Endothelial cell of umbilical vein (primary cell): Measurements from ENCODE around the gene METTL8. TPM values are rescaled to one million over a fixed set of nuclear protein-coding genes. Genes with fewer than 3 reads are reported as not detected.

ENCODE experiments used
- BruUV-seq: library from RNA; stranded (reverse); fragments of 400-500 nt; replicated peaks from 2 replicates; lab custom pipeline; 2021; lab: Mats Ljungman, UMichigan
- CTCF ChIA-PET: fragments of 300-600, 350-600 bp; sonication (Branson Sonifier 250); formaldehyde crosslinking; loops from one replicate; lab custom pipeline; 2021; ENCODE audit warnings: antibody characterized with exemption, inconsistent platforms; lab: Charles Lee
- POLR2A ChIA-PET: fragments of 300-600, 350-600 bp; sonication (Branson Sonifier 250); formaldehyde crosslinking; loops from one replicate; lab custom pipeline; 2021; ENCODE audit warnings: antibody characterized with exemption, inconsistent platforms; lab: Charles Lee
- DNase-seq: peaks from one replicate; pipeline ENCODE4 v3.0.0-alpha.2; 2011; ENCODE audit warnings: low read depth, low spot score
- FAIRE-seq: peaks from 2 replicates; lab custom pipeline; 2011; peaks lifted over from hg19 to GRCh38; lab: Jason Lieb, UNC
- H2AFZ ChIP-seq: 2 replicates; pipeline ENCODE4 v1.6.0; 2012; ENCODE audit warnings: low read depth, low read length, control low read depth, inconsistent platforms
- H3K27ac ChIP-seq: 2 replicates; pipeline ENCODE4 v1.5.1; 2011; ENCODE audit warnings: low read depth, mild to moderate bottlenecking, control low read depth, low read length, moderate library complexity; ENCODE audit not compliant: insufficient read depth
- H3K27me3 ChIP-seq, 2 experiments: 2 replicates each; pipeline versions ENCODE4 v1.6.0 to v1.6.1; 2011; ENCODE audit warnings: low read length in 2 of 2, mixed read lengths in 1 of 2; ENCODE audit not compliant: control insufficient read depth in 2 of 2, insufficient read depth in 2 of 2
- H3K36me3 ChIP-seq, 2 experiments: 2 replicates in 1 of 2; 3 replicates in 1 of 2; pipeline ENCODE4 v1.5.1; 2011; ENCODE audit warnings: low read length in 2 of 2, mild to moderate bottlenecking in 1 of 2, moderate library complexity in 1 of 2; ENCODE audit not compliant: control insufficient read depth in 2 of 2, insufficient read depth in 2 of 2; ENCODE audit errors: extremely low read depth in 1 of 2
- H3K4me1 ChIP-seq: 3 replicates; pipeline ENCODE4 v1.5.1; 2011; ENCODE audit warnings: mild to moderate bottlenecking, low read length; ENCODE audit not compliant: control insufficient read depth, insufficient read depth; ENCODE audit errors: extremely low read depth
- H3K4me2 ChIP-seq: 2 replicates; pipeline ENCODE4 v1.6.1; 2011; ENCODE audit warnings: low read length, control low read depth, mixed read lengths; ENCODE audit not compliant: insufficient read depth
- H3K4me3 ChIP-seq, 3 experiments: fragments of 200-600 bp in 1 of 3; sonication (generic), shearing (Covaris generic) in 1 of 3; replicated peaks in 1 of 3; 2 replicates each; pipeline ENCODE4 v1.5.1; 2011 to 2016; ENCODE audit warnings: control low read depth in 3 of 3, low read length in 3 of 3, mild to moderate bottlenecking in 2 of 3, inconsistent platforms in 1 of 3, low read depth in 1 of 3, moderate library complexity in 1 of 3; ENCODE audit not compliant: insufficient read depth in 1 of 3
- H3K79me2 ChIP-seq: 2 replicates; pipeline ENCODE4 v1.6.0; 2012; ENCODE audit warnings: low read length, inconsistent platforms; ENCODE audit not compliant: control insufficient read depth, insufficient read depth
- H3K9ac ChIP-seq: replicated peaks from 2 replicates; pipeline ENCODE3; 2011; ENCODE audit warnings: low read length, control low read depth; ENCODE audit not compliant: insufficient read depth; ENCODE audit errors: extremely low read depth
- H3K9me1 ChIP-seq: replicated peaks from 3 replicates; pipeline ENCODE4 v1.6.0; 2011; ENCODE audit warnings: mild to moderate bottlenecking, low read length; ENCODE audit not compliant: control insufficient read depth, insufficient read depth; ENCODE audit errors: extremely low read depth
- H3K9me3 ChIP-seq: replicated peaks from 2 replicates; pipeline ENCODE4 v1.5.1; 2012; ENCODE audit warnings: low read length, inconsistent platforms; ENCODE audit not compliant: control insufficient read depth, insufficient read depth
- H4K20me1 ChIP-seq: replicated peaks from 2 replicates; pipeline ENCODE3; 2011; ENCODE audit warnings: mild to moderate bottlenecking, low read length; ENCODE audit not compliant: control insufficient read depth, insufficient read depth; ENCODE audit errors: extremely low read depth
- CTCF ChIP-seq, 2 donors: IDR thresholded peaks; 1 replicate in 1 of 2; 2 replicates in 1 of 2; pipeline ENCODE4 v1.5.1; 2011; ENCODE audit warnings: low read length in 2 of 2, mild to moderate bottlenecking in 2 of 2, moderate library complexity in 2 of 2, control low read depth in 1 of 2, inconsistent platforms in 1 of 2, low read depth in 1 of 2; ENCODE audit not compliant: insufficient read depth in 1 of 2; ENCODE audit errors: extremely low read depth in 1 of 2
- EZH2 ChIP-seq: IDR thresholded peaks from 2 replicates; pipeline ENCODE4 v1.6.1; 2012; ENCODE audit warnings: borderline replicate concordance, low read depth, mild to moderate bottlenecking, moderate library complexity, low read length, inconsistent platforms; ENCODE audit not compliant: severe bottlenecking
- FOS ChIP-seq: IDR thresholded peaks from 2 replicates; pipeline ENCODE4 v1.6.1; 2011; ENCODE audit warnings: mild to moderate bottlenecking, low read length, moderate library complexity, borderline replicate concordance; ENCODE audit not compliant: insufficient read depth
- GATA2 ChIP-seq: IDR thresholded peaks from 2 replicates; pipeline ENCODE4 v1.7.0; 2011; ENCODE audit warnings: low read depth, mild to moderate bottlenecking, moderate library complexity, mixed read lengths, low read length; ENCODE audit not compliant: insufficient read length, insufficient read depth
- JUN ChIP-seq: IDR thresholded peaks from 2 replicates; pipeline ENCODE4 v1.6.1; 2011; ENCODE audit warnings: borderline replicate concordance, low read depth; ENCODE audit not compliant: insufficient read length, insufficient read depth
- MYC ChIP-seq: IDR thresholded peaks from one replicate; pipeline ENCODE4 v1.6.1; 2011; ENCODE audit warnings: mild to moderate bottlenecking, low read depth, low read length
- POLR2A ChIP-seq: IDR thresholded peaks from 2 replicates; pipeline ENCODE4 v1.6.1; 2012; ENCODE audit warnings: low read depth, mild to moderate bottlenecking, control low read depth, low read length
- POLR2AphosphoS5 ChIP-seq: IDR thresholded peaks from 2 replicates; pipeline ENCODE4 v1.6.1; 2012; ENCODE audit warnings: low read depth, mild to moderate bottlenecking, control low read depth, low read length, moderate library complexity; ENCODE audit not compliant: insufficient read depth
- dilution Hi-C: fragments of 300-500 bp; cut with MboI; formaldehyde crosslinking; loops from one replicate; pipeline ENCODE4 v1.15.0; 2019; ENCODE audit warnings: low sequenced_read_pairs; ENCODE audit not compliant: extremely low pct_ligation_motif_present
- intact Hi-C: fragments of 100-400 bp; cut with micrococcal nuclease; formaldehyde crosslinking; loops from one replicate; pipeline ENCODE4 v1.10.0; 2022
- polyA plus RNA-seq, 4 experiments: library from polyadenylated mRNA; depleted of rRNA in 3 of 4; stranded (reverse) in 3 of 4; unstranded in 1 of 4; fragments of >200 nt; gene quantifications; 2 replicates each; pipeline versions ENCODE4 v1.2.1 to v1.2.3, GENCODE V29; 2011 to 2012; ENCODE audit warnings: missing spikeins in 1 of 4
- total RNA-seq: library from RNA; stranded (reverse); gene quantifications from 2 replicates; pipeline ENCODE4 v1.2.3, GENCODE V29; 2021
- TF ChIP-seq, protein P1 (sequence below): IDR thresholded peaks from 2 replicates; pipeline ENCODE4 v1.6.1; 2011; ENCODE audit not compliant: insufficient read depth, insufficient read length

Gene METTL8
- total and polyA plus RNA-seq, 2 donors (not counting 3 experiments of a cell fraction or from before 2014, with no cell fraction given): 7.0 to 20.2 TPM

DNA sequence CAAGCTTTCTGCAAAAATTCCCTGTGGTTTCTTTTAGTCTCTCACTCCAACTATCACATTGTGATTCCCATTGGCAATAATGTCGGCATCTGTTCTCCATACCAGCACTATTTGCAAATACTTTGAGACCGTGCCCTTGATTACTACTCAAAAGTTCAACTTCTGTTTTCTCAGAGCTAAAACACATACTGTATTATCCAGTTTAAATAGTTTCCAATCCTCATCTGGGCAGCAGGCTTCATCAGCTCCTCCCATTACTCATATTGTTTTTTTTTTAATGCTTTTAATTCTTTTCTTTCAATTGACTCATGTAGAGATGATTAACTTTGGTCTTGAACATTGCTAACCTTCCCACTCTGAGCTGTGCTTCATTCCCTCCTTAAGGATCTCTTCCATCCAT lies 135.8 kb downstream of the METTL8 start:
- Histone ChIP-seq H3K9me1 (no peaks in the 10 kb centered on the region), H3K9ac (no peak overlapping the region), H3K4me1 (no peaks in the 10 kb centered on the region), H3K9me3 (no peaks in the 10 kb centered on the region), H2AFZ (no peak overlapping the region), H3K4me2 (no peak overlapping the region), H3K27me3 (no peaks in the 10 kb centered on the region), H4K20me1 (no peaks in the 10 kb centered on the region), H3K36me3 (no peaks in the 10 kb centered on the region), H3K79me2 (no peaks in the 10 kb centered on the region), H3K4me3 (no peak overlapping the region), H3K27ac (no peak overlapping the region)
- no peak for DNase-seq
- TF ChIP-seq GATA2 (no peak), POLR2A (no peak), FOS (no peak), MYC (no peak), EZH2 (no peak), POLR2AphosphoS5 (no peak), JUN (no peak), CTCF (IDR thresholded peaks at IDR 0.05; ENCODE audit: extremely low read depth in 1 of 2, insufficient read depth in 1 of 2, low read depth in 1 of 2, low read length in 2 of 2) (no peak)
- TF ChIP-seq, protein P1, sequence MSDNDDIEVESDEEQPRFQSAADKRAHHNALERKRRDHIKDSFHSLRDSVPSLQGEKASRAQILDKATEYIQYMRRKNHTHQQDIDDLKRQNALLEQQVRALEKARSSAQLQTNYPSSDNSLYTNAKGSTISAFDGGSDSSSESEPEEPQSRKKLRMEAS: no peak
- POLR2A ChIA-PET: no interaction called here
- FAIRE-seq: no peak
- intact Hi-C loops (no loop called here), dilution Hi-C loops (no loop called here)
- BruUV-seq: no TSS peak
- CTCF ChIA-PET: interaction anchor here (0.9 to 1.0 kb wide), 2 partner anchors 18 kb away, joined by 4 read pairs; no protein-coding TSS in a partner anchor
